ENCODE data around the gene SFRP5.

SFRP5 gene

GRCh38 chr10:97740613-97741012, 31.2 kb downstream of the SFRP5 start:
- DNase-seq (ENCODE audit: low read depth in 4 of 4, low spot score in 1 of 4), result no peak

GRCh38 chr10:97738616-97739015, 33.2 kb downstream of the SFRP5 start:
- no peak for DNase-seq (ENCODE audit: low read depth in 4 of 4, low spot score in 1 of 4)

GRCh38 chr10:97737770-97738265, 34.0 kb downstream of the SFRP5 start:
- no peak for DNase-seq (ENCODE audit: low read depth in 4 of 4, low spot score in 1 of 4)

DNA sequence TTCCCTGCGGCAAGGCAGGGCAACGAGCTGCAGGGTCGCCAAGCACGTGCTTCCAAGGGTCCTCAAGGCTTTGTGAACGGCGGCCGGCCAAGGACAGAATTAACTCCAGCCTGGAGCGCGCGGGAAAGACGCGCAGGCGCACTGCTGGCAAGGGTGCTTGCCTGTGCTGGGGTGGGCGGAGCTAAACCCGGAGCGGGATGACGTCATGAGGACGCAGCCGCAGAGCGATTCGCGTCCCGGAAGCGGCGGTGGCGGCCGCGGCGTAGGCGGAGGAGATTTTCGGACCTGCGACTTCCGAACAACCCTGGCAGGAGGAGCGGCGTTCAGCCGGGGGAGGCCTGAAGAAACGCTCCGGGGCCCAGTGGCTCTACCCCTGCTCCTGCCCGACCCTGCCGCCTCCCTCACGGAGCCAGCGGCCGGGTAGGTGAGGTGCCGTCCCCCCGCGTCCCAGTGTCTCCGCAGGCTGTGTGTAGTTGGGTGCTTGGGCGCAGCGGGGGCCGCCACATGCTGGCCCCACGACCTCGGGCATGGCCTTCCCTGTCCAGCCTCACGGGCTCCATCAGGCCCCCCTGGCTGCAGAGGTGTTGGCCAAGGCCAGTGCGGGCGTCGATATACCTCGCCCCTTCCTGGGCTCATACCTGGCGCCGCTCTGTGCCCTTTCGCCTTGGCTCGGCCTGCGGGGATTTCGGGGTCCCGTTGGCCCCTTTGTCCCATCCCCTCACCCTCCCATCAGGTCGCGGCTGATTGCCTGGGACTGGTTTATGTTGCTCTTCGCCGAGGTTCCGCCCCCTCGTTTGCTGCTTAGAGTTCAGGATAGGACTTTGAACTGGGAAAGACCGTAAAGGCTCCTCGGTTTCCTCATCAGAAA, 34.7 kb downstream of the SFRP5 start, which contains the start of gene ZFYVE27:
Gene ZFYVE27 (plus strand): TSS at position 227 of the 868 bp plus-strand sequence. CDS start 1,350 bp downstream, outside the sequence.
- DNase-seq (ENCODE audit: low read depth in 4 of 4, low spot score in 1 of 4), result peak; percentile 89 to 97 (median 94)

DNA sequence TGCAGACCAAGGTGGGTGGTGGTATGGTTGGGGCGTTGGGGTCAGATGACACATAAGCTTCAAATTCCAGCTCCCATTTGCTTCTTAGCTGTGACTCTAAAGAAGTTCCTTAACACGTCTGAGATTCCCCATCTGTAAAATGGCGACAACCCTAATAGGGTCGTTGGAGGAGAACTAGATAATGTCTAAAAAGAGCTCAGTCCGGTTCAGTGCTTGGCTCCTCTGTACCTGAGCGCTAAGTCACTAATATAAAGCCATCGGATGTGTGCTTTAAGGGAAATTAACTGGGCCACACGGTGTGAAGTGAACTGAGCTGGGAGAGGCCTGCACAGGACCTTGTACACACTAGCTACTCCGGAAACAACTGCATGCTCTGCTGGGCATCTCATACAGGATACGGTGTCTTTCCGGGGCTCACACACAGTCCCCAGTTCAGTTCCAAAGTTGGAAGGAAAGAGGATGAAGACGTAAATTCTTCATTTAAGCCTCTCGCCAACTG, 35.3 kb downstream of the SFRP5 start:
- DNase-seq (ENCODE audit: low read depth in 4 of 4, low spot score in 1 of 4), result no peak

DNA sequence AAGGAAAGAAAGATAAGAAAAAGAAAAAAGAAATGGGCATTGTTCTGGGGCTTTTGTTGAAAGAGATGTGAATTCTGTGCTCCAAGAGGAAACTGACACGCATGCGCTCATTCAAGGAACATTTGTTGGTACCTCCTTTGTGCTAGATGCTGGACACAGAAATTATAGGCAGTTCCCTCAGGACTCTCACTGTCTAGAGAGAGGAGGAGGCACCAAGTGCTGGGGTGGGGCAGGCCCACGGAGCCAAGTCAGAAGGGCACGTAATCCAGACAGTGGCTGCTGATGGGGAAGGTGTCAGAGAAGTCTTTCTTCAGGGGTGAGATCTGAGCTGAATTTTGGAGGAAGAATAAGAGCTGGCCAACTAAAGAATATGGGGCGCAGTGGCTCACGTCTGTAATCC, 37.8 kb downstream of the SFRP5 start:
- DNase-seq (ENCODE audit: low read depth in 4 of 4, low spot score in 1 of 4), result no peak

- DNase-seq (ENCODE audit: low read depth in 4 of 4, low spot score in 1 of 4), result no peak
These were observed 38.5 kb downstream of the SFRP5 start for GRCh38 chr10:97733256-97733655.

GRCh38 chr10:97732052-97732359, 39.8 kb downstream of the SFRP5 start:
- no peak for DNase-seq (ENCODE audit: low read depth in 4 of 4, low spot score in 1 of 4)

DNA sequence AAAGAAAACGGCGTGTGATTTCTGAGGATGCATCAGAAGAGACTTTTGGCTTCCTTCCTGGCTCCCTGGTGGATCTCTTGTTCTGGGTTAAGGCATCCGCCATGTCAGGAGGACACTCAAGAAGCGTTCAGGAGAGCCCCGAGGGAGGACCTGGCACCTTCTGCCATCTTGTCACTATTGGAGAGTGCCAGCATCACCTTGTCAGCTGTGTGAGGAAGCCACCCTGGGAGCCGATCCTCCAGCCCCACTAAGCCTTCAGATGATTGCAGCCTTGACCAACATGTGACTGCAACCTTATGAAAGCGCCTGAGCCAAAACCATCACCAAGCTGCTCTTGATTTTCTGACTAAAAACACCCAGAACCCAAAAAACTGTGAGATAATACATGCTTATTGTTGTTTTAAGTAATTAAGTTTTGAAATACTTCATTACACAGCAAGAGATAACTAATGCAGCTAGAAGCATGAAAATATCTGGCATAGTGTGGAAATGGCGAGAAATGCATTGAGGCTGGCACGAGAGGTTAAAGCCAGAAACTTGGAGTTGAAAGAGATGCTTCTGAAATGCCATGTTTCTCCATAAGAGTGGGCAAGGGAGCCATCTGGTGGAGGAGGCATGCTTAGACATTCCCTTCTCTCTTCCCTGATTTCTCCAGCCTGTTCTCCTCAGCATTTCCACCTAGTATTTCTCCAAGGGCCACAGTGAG, 40.3 kb downstream of the SFRP5 start:
- peak in 1 of 4 experiments; percentile 31 for DNase-seq (ENCODE audit: low read depth in 4 of 4, low spot score in 1 of 4)

DNA sequence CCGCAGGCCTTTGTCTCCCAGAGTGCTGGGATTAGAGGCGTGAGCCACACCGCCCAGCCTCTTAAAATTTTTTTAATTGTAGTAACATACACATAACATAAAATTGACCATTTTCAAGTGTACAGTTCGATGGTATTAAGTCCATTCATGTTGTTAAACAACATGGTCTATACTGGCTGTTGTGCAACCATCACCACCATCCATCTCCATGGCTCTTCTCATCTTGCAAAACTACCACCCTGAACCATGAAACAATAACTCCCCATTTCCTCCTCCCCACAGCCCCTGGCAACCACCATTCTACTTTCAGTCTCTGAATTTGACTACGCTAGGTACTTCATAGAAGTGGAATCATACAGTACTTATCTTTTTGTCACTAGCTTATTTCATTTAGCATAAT, 42.8 kb downstream of the SFRP5 start:
- DNase-seq (ENCODE audit: low read depth in 4 of 4, low spot score in 1 of 4), result no peak

GRCh38 chr10:97726636-97727178, 45.1 kb downstream of the SFRP5 start:
- no peak for DNase-seq (ENCODE audit: low read depth in 4 of 4, low spot score in 1 of 4)

DNA sequence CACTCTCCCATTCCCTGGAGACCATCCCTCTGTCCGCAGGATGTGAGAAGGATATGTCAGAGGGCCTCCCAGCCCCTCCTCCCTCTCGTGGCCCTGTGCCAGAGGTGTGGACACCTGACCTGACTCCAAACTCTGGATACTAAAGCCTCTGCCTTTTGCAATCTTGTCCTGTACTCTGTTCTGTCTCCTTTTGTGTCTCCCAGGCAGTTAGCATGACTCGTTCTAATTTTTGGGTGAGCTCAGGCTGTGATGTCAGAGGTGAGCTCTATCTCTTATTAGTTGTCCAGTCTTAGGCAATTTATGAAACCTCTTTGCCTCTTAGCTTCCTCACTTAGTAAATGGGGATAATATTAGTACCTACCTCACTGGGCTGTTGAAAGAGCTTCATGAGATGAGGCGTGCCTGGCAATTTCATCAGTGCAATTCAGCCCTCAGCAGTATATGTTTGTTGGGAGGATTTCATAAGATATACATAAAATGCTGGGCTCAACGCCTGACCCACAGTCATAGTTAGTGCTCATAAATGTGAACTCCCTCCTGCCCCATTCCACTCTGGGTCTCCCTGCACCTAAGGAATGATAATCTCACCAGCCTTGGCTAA, 47.4 kb downstream of the SFRP5 start:
- no peak for DNase-seq (ENCODE audit: low read depth in 4 of 4, low spot score in 1 of 4)

- no peak for DNase-seq (ENCODE audit: low read depth in 4 of 4, low spot score in 1 of 4)
These were observed 48.8 kb downstream of the SFRP5 start for GRCh38 chr10:97723001-97723400.

- no peak for DNase-seq (ENCODE audit: low read depth in 4 of 4, low spot score in 1 of 4)
These were observed 49.7 kb downstream of the SFRP5 start for GRCh38 chr10:97721871-97722780.

- DNase-seq (ENCODE audit: low read depth in 4 of 4, low spot score in 1 of 4), result no peak
These were observed 52.2 kb downstream of the SFRP5 start for GRCh38 chr10:97719602-97720001.

GRCh38 chr10:97718659-97719142, 53.1 kb downstream of the SFRP5 start:
- no peak for DNase-seq (ENCODE audit: low read depth in 4 of 4, low spot score in 1 of 4)

DNA sequence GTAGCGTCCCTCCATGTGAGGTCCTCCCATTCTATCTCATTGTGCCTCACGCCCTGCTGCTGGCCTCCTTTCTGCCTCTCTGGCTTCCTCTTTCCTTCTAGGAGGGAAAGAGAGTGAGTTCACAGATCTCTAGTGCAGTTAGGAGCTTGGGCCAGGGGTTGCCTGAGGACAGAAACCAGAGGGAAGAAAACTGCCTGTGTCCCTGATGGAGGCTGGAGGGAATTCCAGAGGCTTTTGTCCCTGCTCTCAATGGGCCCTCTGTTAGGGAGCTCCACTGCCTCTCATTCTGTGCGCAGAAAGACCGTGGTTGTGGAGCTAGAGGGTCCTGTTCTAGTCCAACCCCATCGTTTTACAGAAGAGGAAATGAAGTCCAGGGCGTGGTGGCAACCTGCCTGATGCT, 53.6 kb downstream of the SFRP5 start:
- DNase-seq (ENCODE audit: low read depth in 4 of 4, low spot score in 1 of 4), result no peak

DNA sequence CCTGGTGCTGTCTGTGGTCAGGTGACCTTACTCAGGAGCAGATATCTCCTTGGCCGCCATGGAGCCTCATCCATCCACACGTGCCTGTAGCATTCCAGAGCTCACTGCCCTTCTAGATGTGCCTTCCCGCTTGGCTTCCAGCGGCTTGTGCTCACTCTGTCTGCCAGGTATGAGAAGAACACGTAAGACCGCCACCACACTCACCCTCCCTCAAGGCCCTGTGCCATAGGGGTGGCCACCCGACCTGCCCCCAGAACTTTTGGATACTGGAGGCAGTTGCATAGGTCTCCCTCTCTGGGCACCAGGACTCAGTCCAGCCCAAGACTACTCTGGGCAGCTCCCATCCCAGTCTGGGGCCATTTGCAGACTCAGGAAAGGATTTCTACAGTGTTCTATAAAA, 54.2 kb downstream of the SFRP5 start:
- DNase-seq (ENCODE audit: low read depth in 4 of 4, low spot score in 1 of 4), result no peak

Data from stimulated activated CD4-positive, alpha-beta T cell treated with anti-CD3 and anti-CD28 coated beads, Interleukin-1b, Interleukin-23, amount 100 ng/mL, for 24 hours (primary cell).